HepG2 (cell line): Measurements from ENCODE around the gene NR2F6. TPM values are rescaled to one million over a fixed set of nuclear protein-coding genes. Genes with fewer than 3 reads are reported as not detected.

ENCODE experiments used
- ARNTL ChIP-seq: sonication (generic); formaldehyde crosslinking; IDR thresholded peaks from 2 replicates; pipeline ENCODE4 v1.4.0; 2020; ENCODE audit warnings: mild to moderate bottlenecking, missing genetic modification reagents
- HDAC2 ChIP-seq: sonication (generic); formaldehyde crosslinking; IDR thresholded peaks from 2 replicates; pipeline ENCODE4 v1.4.0; 2020; ENCODE audit warnings: missing genetic modification reagents
- KAT2B ChIP-seq: fragments of 150-350 bp; IDR thresholded peaks from 2 replicates; pipeline ENCODE4 v1.6.1; 2014; ENCODE audit warnings: low read depth, low read length, borderline replicate concordance
- KMT2A ChIP-seq: sonication (generic); formaldehyde crosslinking; IDR thresholded peaks from 2 replicates; pipeline ENCODE4 v1.4.0; 2020; ENCODE audit warnings: missing genetic modification reagents
- MEIS2 ChIP-seq: sonication (generic); formaldehyde crosslinking; IDR thresholded peaks from 2 replicates; pipeline ENCODE4 v1.9.0; 2021; ENCODE audit warnings: mild to moderate bottlenecking, missing genetic modification reagents
- NBN ChIP-seq: fragments of 450-650 bp; conservative IDR thresholded peaks from 2 replicates; pipeline ENCODE4 v1.6.1; 2017
- PAWR ChIP-seq: sonication (generic); formaldehyde crosslinking; IDR thresholded peaks from 2 replicates; pipeline ENCODE4 v1.4.0; 2020; ENCODE audit warnings: missing genetic modification reagents, mild to moderate bottlenecking, borderline replicate concordance
- POLR2A ChIP-seq, 2 experiments: IDR thresholded peaks; 2 replicates each; pipeline ENCODE4 v1.6.1; 2011; ENCODE audit warnings: low read depth in 2 of 2, low read length in 2 of 2, mild to moderate bottlenecking in 1 of 2, moderate library complexity in 1 of 2; ENCODE audit not compliant: insufficient read depth in 1 of 2
- SMARCE1 ChIP-seq: fragments of 450-650 bp; IDR thresholded peaks from 2 replicates; pipeline ENCODE4 v1.6.1; 2017; ENCODE audit warnings: borderline replicate concordance
- SP140L ChIP-seq: sonication (generic); formaldehyde crosslinking; IDR thresholded peaks from 2 replicates; pipeline ENCODE4 v1.4.0; 2020; ENCODE audit warnings: missing genetic modification reagents, borderline replicate concordance
- SP5 ChIP-seq: IDR thresholded peaks from 2 replicates; pipeline ENCODE4 v1.6.1; 2016; ENCODE audit warnings: low read depth, borderline replicate concordance
- TCF12 ChIP-seq, 2 experiments: fragments of 450-650 bp in 1 of 2; sonication (generic) in 1 of 2; formaldehyde crosslinking in 1 of 2; IDR thresholded peaks; 2 replicates each; pipeline versions ENCODE4 v1.6.1 to v1.8.0; 2017 to 2022; ENCODE audit warnings: antibody characterized with exemption in 1 of 2, mild to moderate bottlenecking in 1 of 2, missing genetic modification reagents in 1 of 2, moderate library complexity in 1 of 2
- TGIF2 ChIP-seq: IDR thresholded peaks from 2 replicates; pipeline ENCODE4 v1.6.1; 2016; ENCODE audit warnings: control low read depth, missing compliant biosample characterization
- THYN1 ChIP-seq: sonication (generic); formaldehyde crosslinking; IDR thresholded peaks from 2 replicates; pipeline ENCODE4 v1.8.1; 2023; ENCODE audit warnings: low read depth, mild to moderate bottlenecking, moderate library complexity, missing genetic modification reagents, borderline replicate concordance
- ZFP82 ChIP-seq: sonication (generic); formaldehyde crosslinking; IDR thresholded peaks from 2 replicates; pipeline ENCODE4 v1.5.1; 2020; ENCODE audit warnings: mild to moderate bottlenecking, missing genetic modification reagents, borderline replicate concordance
- ZMAT3 ChIP-seq: sonication (generic); formaldehyde crosslinking; conservative IDR thresholded peaks from 2 replicates; pipeline ENCODE4 v1.7.0; 2021; ENCODE audit warnings: missing genetic modification reagents
- ZNF446 ChIP-seq: sonication (generic); formaldehyde crosslinking; IDR thresholded peaks from 2 replicates; pipeline ENCODE4 v1.5.0; 2020; ENCODE audit warnings: mild to moderate bottlenecking, missing genetic modification reagents
- polyA plus RNA-seq, 8 experiments: library from polyadenylated mRNA; depleted of rRNA in 3 of 8; stranded (reverse) in 7 of 8; unstranded in 1 of 8; fragments of >200 nt; fragmentation: Illumina TruSeq in 4 of 8; extraction: Trizol in 4 of 8; gene quantifications; 2 replicates each; pipeline versions ENCODE4 v1.2.1 to v1.2.3, GENCODE V29; 2011 to 2016; ENCODE audit warnings: low read depth in 4 of 8, missing spikeins in 1 of 8, mixed read lengths in 1 of 8; ENCODE audit not compliant: insufficient read depth in 1 of 8
- total RNA-seq, 5 experiments: library from RNA; depleted of rRNA; stranded (reverse); fragments of >200 nt; fragmentation: Illumina TruSeq; extraction: Trizol; gene quantifications; 2 replicates each; pipeline ENCODE4 v1.2.3, GENCODE V29; 2016; ENCODE audit warnings: low read depth in 1 of 5
- TF ChIP-seq, protein P1 (sequence below): sonication (generic); formaldehyde crosslinking; IDR thresholded peaks from 2 replicates; pipeline ENCODE4 v1.5.0; 2020; ENCODE audit warnings: missing genetic modification reagents, mild to moderate bottlenecking, borderline replicate concordance
- TF ChIP-seq, protein P2 (sequence below): sonication (generic); formaldehyde crosslinking; IDR thresholded peaks from 2 replicates; pipeline ENCODE4 v1.4.0; 2020; ENCODE audit warnings: missing genetic modification reagents, mild to moderate bottlenecking, borderline replicate concordance
- TF ChIP-seq, protein P3 (sequence below): sonication (generic); formaldehyde crosslinking; IDR thresholded peaks from 2 replicates; pipeline ENCODE4 v1.4.0; 2020; ENCODE audit warnings: mild to moderate bottlenecking, missing genetic modification reagents
- TF ChIP-seq, protein P4 (sequence below): IDR thresholded peaks from 2 replicates; pipeline ENCODE4 v1.4.0; 2020; ENCODE audit warnings: mild to moderate bottlenecking, missing genetic modification reagents
- TF ChIP-seq, protein P5 (sequence below): sonication (generic); formaldehyde crosslinking; IDR thresholded peaks from 2 replicates; pipeline ENCODE4 v1.8.0; 2022; ENCODE audit warnings: missing genetic modification reagents, mild to moderate bottlenecking, borderline replicate concordance

NR2F6 gene
- total and polyA plus RNA-seq, 2 of the 13 experiments (the other 11 are each of a cell fraction or from before 2014, with no cell fraction given), result 30.9 to 72.4 TPM

DNA sequence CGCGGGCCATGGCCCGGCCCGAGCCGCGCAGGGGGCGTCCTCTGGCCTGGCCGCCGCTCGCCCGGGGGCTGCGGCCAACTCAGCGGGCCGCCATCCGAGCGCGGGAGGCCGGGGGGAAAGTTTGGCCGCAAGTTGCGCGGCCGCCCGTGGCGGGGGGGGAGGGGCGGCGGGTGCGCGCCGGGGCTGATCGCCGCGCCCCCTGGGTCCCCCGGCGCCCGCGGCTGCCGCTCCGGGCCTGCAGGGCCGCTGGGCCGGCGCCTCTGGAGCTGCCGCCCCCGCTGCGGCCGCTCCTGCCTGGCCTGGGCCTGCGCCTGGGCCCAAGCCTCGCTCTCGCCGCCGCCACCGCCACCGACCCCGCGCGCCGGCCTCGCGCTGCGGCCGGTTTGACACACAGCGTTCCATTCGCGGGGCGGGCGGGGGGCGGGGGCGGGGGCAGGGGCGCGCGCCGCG is at the start of gene NR2F6 (continued):
- TF ChIP-seq, protein P1, sequence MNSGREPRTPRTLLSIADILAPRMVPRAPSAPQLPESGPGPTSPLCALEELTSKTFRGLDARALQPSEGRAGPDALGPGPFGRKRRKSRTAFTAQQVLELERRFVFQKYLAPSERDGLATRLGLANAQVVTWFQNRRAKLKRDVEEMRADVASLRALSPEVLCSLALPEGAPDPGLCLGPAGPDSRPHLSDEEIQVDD (CRISPR knock-in tag), result no peak
- no peak for TF ChIP-seq SP140L (CRISPR knock-in tag)
- TF ChIP-seq, protein P2, sequence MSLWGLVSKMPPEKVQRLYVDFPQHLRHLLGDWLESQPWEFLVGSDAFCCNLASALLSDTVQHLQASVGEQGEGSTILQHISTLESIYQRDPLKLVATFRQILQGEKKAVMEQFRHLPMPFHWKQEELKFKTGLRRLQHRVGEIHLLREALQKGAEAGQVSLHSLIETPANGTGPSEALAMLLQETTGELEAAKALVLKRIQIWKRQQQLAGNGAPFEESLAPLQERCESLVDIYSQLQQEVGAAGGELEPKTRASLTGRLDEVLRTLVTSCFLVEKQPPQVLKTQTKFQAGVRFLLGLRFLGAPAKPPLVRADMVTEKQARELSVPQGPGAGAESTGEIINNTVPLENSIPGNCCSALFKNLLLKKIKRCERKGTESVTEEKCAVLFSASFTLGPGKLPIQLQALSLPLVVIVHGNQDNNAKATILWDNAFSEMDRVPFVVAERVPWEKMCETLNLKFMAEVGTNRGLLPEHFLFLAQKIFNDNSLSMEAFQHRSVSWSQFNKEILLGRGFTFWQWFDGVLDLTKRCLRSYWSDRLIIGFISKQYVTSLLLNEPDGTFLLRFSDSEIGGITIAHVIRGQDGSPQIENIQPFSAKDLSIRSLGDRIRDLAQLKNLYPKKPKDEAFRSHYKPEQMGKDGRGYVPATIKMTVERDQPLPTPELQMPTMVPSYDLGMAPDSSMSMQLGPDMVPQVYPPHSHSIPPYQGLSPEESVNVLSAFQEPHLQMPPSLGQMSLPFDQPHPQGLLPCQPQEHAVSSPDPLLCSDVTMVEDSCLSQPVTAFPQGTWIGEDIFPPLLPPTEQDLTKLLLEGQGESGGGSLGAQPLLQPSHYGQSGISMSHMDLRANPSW (CRISPR knock-in tag), result no peak
- TF ChIP-seq ZNF446 (CRISPR knock-in tag), result no peak
- no peak for TF ChIP-seq SMARCE1
- no peak for TF ChIP-seq THYN1 (CRISPR knock-in tag)
- TF ChIP-seq SP5 (CRISPR knock-in tag), result no peak
- TF ChIP-seq NBN, result no peak
- TF ChIP-seq POLR2A (IDR thresholded peaks at IDR 0.05; ENCODE audit: insufficient read depth in 1 of 2, low read depth in 2 of 2, low read length in 2 of 2), result peak in 1 of 2 experiments; percentile 73; a peak in 3 of 4 replicates
- no peak for TF ChIP-seq KMT2A (CRISPR knock-in tag)
- no peak for TF ChIP-seq ARNTL (CRISPR knock-in tag)
- no peak for TF ChIP-seq TGIF2 (CRISPR knock-in tag)
- TF ChIP-seq ZFP82 (CRISPR knock-in tag), result no peak
- TF ChIP-seq MEIS2, result no peak; the same call in 1 of the 2 replicates
- TF ChIP-seq, protein P3, sequence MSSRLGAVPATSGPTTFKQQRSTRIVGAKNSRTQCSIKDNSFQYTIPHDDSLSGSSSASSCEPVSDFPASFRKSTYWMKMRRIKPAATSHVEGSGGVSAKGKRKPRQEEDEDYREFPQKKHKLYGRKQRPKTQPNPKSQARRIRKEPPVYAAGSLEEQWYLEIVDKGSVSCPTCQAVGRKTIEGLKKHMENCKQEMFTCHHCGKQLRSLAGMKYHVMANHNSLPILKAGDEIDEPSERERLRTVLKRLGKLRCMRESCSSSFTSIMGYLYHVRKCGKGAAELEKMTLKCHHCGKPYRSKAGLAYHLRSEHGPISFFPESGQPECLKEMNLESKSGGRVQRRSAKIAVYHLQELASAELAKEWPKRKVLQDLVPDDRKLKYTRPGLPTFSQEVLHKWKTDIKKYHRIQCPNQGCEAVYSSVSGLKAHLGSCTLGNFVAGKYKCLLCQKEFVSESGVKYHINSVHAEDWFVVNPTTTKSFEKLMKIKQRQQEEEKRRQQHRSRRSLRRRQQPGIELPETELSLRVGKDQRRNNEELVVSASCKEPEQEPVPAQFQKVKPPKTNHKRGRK (CRISPR knock-in tag), result no peak
- TF ChIP-seq PAWR (CRISPR knock-in tag), result no peak
- TF ChIP-seq TCF12 (IDR thresholded peaks at IDR 0.05), result no peak
- no peak for TF ChIP-seq TCF12 (CRISPR knock-in tag; IDR thresholded peaks at IDR 0.05)
- TF ChIP-seq, protein P4, sequence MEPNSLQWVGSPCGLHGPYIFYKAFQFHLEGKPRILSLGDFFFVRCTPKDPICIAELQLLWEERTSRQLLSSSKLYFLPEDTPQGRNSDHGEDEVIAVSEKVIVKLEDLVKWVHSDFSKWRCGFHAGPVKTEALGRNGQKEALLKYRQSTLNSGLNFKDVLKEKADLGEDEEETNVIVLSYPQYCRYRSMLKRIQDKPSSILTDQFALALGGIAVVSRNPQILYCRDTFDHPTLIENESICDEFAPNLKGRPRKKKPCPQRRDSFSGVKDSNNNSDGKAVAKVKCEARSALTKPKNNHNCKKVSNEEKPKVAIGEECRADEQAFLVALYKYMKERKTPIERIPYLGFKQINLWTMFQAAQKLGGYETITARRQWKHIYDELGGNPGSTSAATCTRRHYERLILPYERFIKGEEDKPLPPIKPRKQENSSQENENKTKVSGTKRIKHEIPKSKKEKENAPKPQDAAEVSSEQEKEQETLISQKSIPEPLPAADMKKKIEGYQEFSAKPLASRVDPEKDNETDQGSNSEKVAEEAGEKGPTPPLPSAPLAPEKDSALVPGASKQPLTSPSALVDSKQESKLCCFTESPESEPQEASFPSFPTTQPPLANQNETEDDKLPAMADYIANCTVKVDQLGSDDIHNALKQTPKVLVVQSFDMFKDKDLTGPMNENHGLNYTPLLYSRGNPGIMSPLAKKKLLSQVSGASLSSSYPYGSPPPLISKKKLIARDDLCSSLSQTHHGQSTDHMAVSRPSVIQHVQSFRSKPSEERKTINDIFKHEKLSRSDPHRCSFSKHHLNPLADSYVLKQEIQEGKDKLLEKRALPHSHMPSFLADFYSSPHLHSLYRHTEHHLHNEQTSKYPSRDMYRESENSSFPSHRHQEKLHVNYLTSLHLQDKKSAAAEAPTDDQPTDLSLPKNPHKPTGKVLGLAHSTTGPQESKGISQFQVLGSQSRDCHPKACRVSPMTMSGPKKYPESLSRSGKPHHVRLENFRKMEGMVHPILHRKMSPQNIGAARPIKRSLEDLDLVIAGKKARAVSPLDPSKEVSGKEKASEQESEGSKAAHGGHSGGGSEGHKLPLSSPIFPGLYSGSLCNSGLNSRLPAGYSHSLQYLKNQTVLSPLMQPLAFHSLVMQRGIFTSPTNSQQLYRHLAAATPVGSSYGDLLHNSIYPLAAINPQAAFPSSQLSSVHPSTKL (CRISPR knock-in tag), result no peak
- TF ChIP-seq KAT2B, result no peak
- no peak for TF ChIP-seq ZMAT3
- TF ChIP-seq, protein P5, sequence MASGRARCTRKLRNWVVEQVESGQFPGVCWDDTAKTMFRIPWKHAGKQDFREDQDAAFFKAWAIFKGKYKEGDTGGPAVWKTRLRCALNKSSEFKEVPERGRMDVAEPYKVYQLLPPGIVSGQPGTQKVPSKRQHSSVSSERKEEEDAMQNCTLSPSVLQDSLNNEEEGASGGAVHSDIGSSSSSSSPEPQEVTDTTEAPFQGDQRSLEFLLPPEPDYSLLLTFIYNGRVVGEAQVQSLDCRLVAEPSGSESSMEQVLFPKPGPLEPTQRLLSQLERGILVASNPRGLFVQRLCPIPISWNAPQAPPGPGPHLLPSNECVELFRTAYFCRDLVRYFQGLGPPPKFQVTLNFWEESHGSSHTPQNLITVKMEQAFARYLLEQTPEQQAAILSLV (CRISPR knock-in tag), result no peak
- no peak for TF ChIP-seq HDAC2 (CRISPR knock-in tag)
